Coronary artery (tissue), 2 donors: ENCODE results near the gene CHCHD5.
"Not testable (repeated sequence)": the region's sequence is repeated elsewhere in the genome, so short reads cannot be mapped to it uniquely, and the experiment has no call there.

Source experiments
- DNase-seq: peaks from one replicate; pipeline ENCODE4 v3.0.0-alpha.2; 2017; ENCODE audit warnings: low spot score
- H3K27ac ChIP-seq, 2 donors: fragments of 200-600 bp; sonication (generic); one replicate each; pipeline ENCODE4 v1.5.1; 2016 to 2019
- H3K4me3 ChIP-seq: fragments of 200-600 bp; sonication (generic); 2 replicates; pipeline ENCODE4 v1.5.1; 2016; ENCODE audit warnings: mild to moderate bottlenecking, moderate library complexity
- TF ChIP-seq, protein P1 (sequence below): fragments of 200-600 bp; sonication (generic); IDR thresholded peaks from one replicate; pipeline ENCODE4 v1.5.1; 2019; ENCODE audit warnings: antibody characterized with exemption

CHCHD5 gene

DNA sequence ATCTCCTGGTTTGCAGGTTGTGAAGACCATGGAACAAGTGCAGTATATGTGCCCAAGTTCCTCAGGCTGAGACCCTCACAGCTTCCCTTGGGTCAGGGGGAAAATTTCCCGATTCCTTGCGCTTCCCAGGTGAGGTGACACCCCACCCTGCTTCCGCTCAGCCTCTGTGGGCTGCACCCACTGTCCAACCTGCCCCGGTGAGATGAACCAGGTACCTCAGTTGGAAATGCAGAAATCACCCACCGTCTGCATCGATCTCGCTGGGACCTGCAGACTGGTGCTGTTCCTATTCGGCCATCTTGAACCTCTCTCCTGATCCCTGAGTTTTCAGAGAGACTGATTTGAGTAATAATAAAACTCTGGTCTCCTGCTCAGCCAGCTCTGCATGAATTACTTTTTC, 30.6 kb downstream of the CHCHD5 start:
- TF ChIP-seq, protein P1, sequence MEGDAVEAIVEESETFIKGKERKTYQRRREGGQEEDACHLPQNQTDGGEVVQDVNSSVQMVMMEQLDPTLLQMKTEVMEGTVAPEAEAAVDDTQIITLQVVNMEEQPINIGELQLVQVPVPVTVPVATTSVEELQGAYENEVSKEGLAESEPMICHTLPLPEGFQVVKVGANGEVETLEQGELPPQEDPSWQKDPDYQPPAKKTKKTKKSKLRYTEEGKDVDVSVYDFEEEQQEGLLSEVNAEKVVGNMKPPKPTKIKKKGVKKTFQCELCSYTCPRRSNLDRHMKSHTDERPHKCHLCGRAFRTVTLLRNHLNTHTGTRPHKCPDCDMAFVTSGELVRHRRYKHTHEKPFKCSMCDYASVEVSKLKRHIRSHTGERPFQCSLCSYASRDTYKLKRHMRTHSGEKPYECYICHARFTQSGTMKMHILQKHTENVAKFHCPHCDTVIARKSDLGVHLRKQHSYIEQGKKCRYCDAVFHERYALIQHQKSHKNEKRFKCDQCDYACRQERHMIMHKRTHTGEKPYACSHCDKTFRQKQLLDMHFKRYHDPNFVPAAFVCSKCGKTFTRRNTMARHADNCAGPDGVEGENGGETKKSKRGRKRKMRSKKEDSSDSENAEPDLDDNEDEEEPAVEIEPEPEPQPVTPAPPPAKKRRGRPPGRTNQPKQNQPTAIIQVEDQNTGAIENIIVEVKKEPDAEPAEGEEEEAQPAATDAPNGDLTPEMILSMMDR: no peak
- no peak for DNase-seq
- Histone ChIP-seq H3K27ac (no peak overlapping the region), H3K4me3 (no peak overlapping the region)

DNA sequence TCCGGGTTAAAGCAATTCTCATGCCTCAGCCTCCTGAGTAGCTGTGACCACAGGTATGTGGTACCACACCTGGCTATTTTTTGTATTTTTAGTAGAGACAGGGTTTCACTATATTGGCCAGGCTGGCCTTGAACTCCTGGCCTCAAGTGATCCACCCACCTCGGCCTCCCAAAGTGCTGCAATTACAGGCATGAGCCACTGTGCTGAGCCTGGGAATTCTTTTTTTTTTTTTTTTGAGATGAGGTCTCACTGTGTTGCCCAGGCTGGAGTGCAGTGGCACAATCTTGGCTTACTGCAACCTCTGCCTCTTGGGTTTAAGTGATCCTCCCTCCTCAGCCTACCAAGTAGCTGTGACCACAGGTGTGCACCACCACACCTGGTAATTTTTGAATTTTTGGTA, 31.4 kb downstream of the CHCHD5 start:
- not testable (repeated sequence) for H3K27ac ChIP-seq, H3K4me3 ChIP-seq, DNase-seq

DNA sequence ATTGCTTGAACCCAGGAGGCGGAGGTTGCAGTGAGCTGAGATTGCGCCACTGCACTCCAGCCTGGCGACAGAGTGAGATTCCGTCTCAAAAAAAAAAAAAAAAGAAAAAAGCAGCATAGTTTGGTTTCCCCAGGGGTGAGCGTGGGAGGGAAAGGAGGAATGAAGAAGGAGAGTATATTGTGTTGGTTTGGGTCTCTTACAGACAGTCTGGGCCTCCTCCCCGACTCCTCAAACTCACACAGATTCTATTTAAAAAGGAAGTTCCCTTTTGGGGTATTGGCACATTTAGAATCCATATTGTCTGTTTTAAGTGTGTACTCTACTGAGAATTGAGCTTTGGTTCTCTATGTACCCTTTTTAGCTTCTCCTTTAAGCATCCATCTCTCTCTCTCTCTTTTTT, 34.0 kb downstream of the CHCHD5 start:
- TF ChIP-seq, protein P1: no peak
- no peak for DNase-seq
- H3K4me3 ChIP-seq: no peak overlapping the region
- no peak overlapping the region for H3K27ac ChIP-seq

DNA sequence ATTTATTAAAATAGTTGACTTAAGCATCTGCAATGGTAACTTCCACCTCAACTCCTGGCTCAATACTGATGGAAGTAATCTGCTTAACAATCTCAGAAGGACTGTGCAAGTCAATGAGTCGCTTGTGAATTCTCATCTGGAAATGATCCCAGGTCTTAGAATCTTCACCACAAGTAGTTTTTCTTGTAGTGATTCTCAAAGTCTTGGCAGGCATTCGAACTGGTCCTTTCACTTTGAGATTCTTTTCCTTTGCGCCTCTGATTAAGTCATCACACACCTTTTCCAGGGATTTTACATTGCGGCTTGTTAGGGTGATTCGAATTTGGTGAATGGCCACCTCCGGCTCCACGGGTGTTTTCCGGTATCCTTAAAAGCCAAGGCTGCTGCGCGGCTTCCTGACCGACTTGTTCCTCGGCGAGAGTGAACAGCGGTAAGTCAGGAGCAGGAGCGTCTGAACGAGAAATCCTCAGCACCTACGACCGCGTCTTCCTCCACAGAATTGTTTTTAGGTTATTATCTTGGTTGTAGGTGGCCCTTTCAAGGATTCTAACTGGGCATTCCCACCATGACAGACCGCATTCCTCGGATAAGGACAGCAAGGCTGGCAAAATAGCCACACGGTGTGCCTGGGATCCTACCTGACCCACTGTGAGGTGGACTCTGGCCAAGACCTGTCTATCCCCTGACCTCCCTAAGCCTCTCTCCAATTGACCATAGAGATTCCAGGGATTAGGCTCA, 37.5 kb downstream of the CHCHD5 start:
- Histone ChIP-seq H3K4me3 (no peak overlapping the region), H3K27ac (peak overlapping the region in 1 of 2 donors; percentile 48)
- TF ChIP-seq, protein P1: no peak
- DNase-seq: no peak

DNA sequence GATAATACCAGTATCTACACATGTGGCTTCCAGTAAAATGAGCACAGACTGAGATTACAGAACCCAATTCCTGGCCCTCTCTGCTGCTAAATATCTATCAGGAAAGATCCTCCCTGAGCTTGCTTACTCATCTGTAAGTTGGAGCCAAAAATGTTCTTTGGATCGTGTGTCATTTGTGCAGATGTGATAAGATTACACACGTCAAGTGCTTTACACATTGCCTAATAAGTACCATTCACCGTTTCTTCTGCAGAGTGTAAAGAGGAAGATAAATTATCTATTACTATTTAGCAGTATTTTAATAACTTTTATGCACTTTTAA, 38.1 kb downstream of the CHCHD5 start:
- no peak for DNase-seq
- TF ChIP-seq, protein P1: no peak
- no peak overlapping the region for H3K4me3 ChIP-seq
- peak overlapping the region in 1 of 2 donors; percentile 48 for H3K27ac ChIP-seq

DNA sequence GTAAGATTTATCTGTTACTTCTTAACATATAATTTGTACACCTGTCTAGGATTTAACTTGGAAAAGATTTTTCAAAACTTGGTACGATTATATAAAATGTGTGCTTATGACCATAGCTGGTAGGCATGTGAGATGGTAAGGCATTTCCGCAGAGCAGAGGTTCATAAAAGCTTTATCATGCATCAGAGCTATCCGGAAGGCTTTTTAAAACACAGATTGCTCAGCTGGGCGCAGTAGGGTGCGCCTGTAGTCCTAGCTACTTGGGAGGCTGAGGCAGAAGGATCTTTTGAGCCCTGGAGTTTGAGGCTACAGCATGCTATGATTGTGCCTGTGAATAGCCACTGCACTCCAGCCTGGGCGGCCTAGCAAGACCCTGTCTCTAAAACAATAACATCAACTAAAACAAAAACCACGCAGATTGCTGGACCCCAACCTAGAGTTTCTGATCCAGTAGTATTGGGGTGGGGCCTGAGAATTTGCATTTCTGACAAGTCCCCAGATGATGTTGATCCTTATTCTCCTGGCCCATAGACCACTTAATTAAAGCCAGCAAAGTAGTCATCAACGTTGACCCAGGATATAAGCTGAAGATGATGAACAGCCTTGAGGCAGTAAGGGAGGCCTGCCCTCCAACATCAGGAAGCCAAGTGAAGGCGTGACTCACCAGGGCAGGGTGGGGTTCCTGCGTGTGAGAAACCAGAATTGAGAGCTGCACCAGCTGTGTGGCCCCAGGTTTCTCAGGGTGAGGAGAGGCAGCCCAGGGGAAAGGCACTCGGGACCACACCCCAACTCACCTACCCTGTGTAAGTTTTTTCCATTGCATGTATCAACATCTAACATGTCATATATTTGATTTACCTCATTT, 39.7 kb downstream of the CHCHD5 start:
- TF ChIP-seq, protein P1: no peak
- no peak for DNase-seq
- Histone ChIP-seq H3K4me3 (no peak overlapping the region), H3K27ac (no peak overlapping the region)

DNA sequence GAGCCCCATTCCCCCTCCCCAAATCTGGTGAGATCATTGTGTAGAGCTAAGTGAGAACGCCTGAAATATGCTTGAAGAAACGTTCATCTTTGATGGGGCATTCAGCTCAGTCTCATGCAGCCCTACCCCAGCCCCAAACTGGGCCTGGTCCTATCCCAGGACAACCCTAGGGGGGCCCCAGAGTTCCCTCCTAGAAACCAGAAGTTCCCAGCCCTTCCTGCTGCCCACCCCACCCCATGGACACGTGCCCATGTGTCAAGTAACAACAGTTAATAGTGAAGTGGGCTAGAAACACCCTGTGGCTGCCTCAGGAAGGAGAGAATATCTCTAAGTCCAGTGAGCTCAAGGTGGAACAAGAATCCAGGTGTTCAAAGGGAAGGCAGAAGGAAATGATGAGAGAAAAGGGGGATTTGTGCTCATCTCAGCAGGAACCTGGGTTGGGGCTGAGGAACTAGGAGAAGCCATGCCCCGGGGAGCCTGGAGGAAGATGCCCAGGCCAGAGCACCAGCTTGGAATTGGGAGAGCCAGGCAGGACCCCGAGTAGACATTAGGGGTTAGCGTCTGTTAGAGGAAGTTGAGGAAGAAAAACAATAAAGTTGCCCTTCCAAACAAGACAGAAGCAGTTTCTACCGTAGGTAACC, 41.2 kb downstream of the CHCHD5 start:
- H3K4me3 ChIP-seq: no peak overlapping the region
- TF ChIP-seq, protein P1: no peak
- DNase-seq: no peak
- H3K27ac ChIP-seq: peak overlapping the region in 1 of 2 donors; percentile 80
